GM12874 (cell line): ENCODE data around the gene XPO6.

ENCODE experiments used
- TF ChIP-seq, protein P1 (sequence below): IDR thresholded peaks from 2 replicates; pipeline ENCODE4 v1.5.1; 2011; ENCODE audit warnings: low read depth, mild to moderate bottlenecking, control low read depth, low read length, moderate library complexity; ENCODE audit not compliant: insufficient read depth

XPO6 gene

DNA sequence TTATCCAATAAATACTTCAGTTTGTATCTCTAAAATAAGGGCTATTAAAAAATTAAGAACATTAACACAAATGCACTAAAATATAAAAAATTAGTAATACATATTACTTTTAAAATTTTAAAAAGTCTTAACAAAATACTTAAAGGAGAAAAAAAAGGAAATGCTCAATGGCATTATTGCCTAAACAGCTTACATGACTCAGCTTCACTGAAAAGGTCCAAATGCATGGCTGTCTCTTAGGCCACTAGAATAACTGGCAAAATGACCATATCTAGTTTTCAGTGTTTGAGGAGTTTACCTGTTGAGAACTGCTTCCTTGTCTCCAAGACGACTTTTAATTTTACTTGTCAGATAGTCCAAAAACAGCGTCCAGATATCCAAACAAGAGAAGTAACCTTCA, 66.0 kb downstream of the XPO6 start:
- TF ChIP-seq, protein P1, sequence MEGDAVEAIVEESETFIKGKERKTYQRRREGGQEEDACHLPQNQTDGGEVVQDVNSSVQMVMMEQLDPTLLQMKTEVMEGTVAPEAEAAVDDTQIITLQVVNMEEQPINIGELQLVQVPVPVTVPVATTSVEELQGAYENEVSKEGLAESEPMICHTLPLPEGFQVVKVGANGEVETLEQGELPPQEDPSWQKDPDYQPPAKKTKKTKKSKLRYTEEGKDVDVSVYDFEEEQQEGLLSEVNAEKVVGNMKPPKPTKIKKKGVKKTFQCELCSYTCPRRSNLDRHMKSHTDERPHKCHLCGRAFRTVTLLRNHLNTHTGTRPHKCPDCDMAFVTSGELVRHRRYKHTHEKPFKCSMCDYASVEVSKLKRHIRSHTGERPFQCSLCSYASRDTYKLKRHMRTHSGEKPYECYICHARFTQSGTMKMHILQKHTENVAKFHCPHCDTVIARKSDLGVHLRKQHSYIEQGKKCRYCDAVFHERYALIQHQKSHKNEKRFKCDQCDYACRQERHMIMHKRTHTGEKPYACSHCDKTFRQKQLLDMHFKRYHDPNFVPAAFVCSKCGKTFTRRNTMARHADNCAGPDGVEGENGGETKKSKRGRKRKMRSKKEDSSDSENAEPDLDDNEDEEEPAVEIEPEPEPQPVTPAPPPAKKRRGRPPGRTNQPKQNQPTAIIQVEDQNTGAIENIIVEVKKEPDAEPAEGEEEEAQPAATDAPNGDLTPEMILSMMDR, result no peak

DNA sequence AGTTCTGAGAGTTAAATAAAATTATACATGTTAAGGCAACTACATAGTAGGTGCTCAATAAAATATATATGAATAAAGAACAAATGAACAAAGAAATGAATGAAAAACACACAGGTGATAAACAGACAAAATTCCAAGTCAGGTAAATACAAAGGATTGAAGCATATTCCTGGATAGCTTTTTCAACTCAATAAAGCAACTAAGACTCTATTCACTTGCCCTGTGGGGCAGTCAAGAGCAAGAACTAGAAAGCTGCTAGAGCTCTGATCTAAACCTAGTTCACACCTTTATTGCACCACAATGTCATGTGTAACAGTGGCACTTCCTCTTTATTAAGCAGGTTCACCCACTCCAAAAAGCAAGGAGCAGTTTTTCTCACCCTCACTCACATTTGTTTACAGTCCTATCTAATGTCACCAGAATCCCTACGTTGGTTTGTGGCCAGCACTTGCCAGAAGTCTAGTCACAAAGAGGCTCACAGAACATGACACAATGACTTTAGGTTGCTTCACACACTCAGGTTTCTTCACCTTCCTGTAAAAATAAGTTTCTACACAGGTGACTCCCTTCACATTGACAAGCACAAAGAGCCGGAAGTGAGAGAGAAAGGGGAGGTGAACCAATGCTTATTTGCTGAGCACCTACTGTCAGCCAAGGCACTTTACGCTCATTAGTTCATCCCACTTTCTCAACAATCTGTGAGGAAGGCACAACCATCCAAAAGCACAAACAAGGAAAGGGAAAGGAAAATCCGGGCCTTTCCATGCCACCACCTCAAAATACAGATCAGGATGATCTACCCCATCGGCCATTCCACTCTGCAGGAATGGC, 70.8 kb downstream of the XPO6 start:
- TF ChIP-seq, protein P1, result peak; percentile 41; the same call in 1 of the 2 replicates

- TF ChIP-seq, protein P1, result no peak
These were observed 72.2 kb downstream of the XPO6 start for GRCh38 chr16:28139530-28139929.

DNA sequence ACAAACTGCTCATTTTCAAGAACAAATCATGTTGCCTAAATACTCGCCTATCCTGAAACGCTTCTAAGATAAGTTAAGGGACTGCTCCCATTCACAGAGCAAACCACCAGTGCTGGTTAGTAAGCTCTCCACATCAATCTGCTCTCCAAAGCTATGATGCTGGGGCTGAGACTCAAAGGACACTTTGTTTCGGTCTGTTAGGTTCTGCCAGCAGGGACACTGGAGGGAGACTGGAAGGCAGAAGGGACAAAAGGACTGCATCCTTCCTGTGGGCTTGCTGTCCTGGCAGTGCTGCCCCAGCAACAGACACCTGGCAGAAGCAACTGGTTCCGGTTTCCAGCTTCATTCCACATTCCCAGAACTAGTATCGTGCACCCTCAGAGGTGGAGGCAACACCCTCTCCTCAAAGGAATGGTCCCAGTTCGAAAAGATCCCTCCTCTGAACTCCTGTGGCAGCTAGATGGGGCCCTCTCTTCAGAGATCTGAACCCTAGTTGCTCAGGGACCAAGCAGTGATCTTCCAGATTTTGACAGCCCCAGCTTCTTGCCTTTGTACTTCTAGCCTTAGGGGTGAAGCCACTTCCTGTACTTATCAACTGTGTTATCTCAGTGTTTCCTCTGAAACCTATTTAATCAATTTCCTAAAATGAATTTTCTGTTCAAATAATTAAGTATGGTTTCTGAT, 74.9 kb downstream of the XPO6 start:
- TF ChIP-seq, protein P1, result no peak

- TF ChIP-seq, protein P1, result no peak
These were observed 78.1 kb downstream of the XPO6 start for GRCh38 chr16:28133666-28134065.

- TF ChIP-seq, protein P1, result no peak
These were observed 79.9 kb downstream of the XPO6 start for GRCh38 chr16:28131743-28132393.

DNA sequence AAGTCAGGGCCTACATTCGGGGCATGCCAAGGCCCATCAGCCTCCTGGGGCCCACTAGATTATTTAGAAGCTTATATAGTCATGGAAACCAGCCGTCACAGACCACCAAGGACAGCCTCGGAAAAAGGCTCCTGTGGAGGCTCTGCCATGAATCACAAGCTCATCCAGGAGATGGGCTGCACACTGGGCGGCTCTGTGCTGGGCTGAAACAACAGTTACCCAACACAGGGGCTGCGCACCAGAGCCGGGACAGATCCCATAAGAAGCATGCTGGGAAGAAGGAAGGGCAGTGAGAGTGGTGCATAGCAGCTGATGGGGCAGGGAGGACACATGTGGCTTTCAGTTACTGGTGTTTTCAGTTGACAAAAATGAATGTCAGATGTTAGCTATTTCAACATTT, 80.6 kb downstream of the XPO6 start:
- TF ChIP-seq, protein P1, result no peak
